GM21367 (cell line): ENCODE results near the gene POLG.

Source experiments
- ATAC-seq: cut with Tn5 transposase; IDR thresholded peaks from one replicate; pipeline ENCODE4 v1.9.1; 2021; ENCODE audit not compliant: unreplicated experiment

The POLG gene

DNA sequence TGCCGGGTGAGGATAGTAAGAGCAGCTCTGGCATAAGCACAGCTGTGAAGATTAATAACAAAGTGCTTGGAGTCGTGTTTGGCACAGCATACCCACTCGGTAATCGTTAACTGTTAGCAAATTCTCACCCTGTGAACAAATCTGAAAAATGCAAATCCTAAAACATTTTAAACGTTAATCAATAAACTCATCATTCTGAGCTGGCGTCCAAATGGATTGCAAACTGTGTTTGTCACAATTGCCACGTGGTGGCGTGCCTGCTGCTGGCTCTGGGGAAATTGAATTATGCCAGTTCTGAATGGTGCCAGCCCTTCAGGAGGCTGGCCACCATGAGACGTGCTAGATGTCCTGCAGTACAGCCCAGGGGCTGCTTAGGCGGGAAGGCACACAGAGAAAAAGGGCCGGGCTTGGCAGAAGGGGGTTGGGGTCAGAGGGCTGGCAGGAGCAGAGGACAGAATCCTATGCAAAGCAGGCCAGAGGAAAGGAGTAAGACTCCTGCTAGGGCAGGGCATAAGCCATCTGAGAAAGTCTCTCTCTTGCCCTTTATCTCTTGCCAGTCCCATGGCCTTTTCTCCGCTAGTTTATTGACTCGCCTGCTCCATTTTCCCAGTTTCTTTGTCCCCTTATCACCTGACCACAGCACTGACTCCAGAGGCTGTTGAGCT, 22.1 kb upstream of the POLG start:
- no peak for ATAC-seq

DNA sequence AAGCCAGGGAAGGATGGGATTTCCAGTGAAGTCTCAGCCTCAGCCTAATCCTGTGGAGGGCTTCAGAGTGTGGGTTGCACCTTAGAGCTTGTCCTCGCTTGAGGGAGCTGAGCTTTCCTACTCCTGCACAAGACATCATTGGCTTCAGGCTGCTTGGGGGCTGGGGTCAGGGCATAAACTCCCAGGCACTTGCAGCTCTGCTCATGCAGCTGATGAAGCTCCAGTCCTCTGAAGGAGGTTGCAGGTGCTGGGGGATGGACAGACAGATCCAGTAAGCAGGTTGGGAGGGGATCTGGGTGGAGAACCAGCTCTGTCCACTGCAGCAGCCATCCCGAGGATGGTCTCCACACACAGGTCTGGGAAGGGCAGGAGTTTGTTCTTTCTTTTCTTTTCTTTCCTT, 19.4 kb upstream of the POLG start:
- no peak for ATAC-seq

DNA sequence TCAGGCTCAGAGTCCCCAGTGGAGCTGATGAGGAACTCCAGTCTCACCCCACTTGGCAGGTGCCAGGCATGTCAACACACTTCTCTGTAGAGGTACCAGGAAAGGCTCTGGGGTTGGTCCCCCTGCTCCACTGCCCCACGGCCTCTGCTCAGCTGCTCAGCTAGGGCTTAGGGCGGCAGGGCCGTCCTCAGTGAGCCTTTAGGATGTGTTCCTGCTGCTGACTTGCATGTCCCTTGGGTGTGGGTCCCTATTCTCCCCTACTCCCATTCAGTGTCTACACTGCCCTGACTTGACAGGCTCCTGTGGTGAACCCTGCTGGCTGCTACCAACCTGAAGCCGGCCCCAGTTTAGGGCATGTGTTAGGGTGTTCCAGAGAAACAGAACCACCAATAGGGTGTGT, 17.9 kb upstream of the POLG start:
- no peak for ATAC-seq

DNA sequence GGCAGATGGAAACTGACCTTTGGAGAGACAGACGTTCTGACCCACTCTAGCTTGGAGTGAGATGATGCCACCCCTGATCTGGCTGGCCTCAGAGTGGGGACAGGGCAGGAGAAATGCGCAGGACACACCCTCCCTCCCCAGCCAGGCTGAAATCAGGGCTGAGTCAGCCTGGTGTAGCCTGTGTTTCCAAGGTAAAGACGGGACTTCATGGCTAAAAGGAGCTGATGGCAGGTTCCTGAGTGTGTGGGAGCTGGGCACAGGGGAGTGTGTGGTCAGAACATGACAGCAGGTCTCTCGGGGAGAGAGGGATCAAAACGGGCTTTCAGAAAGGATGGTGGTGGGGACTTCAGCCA, 14.6 kb upstream of the POLG start:
- ATAC-seq: no peak

DNA sequence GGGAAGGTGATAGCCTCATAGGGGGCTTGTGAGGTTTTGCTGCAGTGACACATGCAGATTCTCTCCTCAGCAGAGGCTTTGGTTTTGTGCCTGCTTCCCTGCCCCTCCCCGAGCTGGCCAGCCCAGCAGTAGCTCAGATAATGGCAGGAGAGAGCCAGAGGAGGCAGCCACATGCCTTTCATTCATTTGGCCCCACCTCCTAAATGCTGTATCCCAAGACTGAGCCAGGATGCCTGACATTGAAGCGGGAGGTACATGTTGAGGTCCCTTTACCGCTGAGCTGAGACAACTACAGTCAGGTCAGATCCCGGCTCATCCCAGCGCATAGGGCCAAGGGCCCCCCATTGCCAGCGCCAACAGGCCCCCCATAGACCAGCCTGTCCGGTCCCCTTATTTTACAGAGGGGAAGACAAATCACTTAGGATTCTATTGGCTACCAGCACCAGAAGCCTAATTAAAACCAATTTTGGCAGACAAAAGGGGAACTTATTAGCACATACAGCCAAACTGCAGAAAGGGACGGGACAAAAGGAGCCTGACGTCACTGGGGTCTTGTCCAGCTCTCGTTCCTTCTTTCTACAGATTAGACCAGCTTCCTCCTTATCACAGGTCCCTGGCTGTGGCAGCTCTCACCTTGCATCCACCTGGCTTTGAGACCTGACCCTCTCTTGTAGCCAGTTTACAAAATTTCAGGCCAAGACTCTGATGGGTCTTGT, 12.1 kb upstream of the POLG start:
- ATAC-seq: no peak

DNA sequence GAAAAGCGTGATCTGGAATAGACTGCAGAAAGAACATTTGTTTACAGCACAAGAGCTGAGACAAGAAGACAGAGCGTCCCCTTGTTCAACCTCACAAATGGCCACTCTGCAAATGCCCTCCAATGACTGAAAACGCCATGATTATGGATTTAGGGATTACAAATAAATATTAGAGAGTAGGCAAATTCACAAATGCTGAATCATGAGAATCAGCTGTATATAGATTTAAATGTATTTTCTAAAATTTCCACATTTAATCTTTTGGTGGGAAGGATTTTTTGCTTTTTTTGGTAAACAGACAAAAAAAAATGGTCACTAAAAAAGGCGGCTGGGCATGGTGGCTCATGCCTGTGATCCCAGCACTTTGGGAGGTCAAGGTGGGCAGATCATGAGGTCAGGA, 10.6 kb upstream of the POLG start:
- no peak for ATAC-seq

DNA sequence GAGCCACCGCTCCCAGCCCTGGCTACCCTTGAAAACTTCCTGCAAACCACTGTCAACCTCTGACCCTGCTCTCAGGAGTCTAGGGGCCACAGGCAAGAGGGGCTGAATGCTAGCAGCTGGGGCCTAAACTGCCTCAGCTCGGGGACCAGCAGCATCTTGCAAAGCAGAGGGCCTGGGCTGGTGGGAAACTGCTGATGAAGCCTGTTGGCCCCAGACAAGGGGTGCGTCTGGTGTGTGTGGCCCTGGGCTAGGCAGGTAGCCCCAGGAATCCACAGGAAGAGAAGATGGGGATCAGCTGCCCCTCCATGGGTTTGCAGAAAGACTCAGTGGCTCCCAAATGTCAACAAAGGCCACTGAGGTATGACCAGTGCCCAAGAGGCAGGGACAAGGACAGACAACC, 8.2 kb upstream of the POLG start:
- no peak for ATAC-seq

DNA sequence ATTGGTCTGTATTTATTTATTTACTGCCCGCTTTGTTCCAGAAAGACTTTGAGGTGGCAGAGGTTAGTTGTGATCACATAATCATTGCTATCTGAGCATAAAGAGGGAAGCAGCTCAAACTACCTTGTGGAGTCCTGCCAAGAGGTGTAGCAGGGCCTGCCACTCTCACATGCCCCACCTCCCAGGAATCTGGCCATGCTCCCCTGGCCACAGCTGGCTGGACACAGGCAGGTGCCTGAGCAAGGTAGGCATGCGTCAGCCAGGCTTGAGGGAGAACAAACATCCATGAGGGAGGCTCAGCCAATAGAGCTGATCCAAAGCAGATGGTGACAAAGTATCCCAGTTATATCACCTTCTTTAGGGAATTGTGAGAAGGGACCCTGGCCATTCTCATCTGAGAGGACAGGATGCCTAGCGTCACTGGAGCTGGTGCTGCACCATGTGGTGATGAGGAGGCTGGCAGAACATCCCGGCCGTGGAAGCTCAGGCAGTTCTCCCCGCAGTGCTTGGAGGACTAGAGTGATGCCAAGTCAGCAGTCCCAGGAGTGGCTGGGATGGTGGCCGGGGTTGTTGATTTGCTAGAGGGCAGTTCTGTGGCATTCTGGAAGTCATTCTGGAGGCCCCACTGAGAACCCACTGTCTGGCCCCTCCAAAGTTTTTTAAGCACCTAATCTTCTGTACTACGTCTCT, 6.8 kb upstream of the POLG start:
- no peak for ATAC-seq

DNA sequence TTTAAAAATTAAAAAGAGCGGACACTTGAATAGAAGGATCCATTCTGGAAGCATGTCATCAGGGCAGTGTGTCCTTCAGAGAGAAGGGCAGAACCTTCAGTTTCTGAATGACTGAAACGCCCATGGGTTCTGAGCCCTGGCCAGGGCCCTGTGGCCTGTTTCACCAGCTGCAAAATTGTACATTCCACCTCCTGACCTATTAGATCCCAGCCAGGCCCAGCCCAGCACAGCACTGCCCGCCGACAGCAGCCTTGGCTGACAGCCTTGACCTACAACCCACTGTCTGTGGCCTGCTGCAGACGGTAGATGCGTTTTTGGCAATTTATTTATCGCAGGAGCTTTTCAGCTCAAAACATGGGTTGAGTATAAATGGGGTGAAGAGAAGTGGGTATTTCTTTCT, 5.9 kb upstream of the POLG start:
- ATAC-seq: no peak

DNA sequence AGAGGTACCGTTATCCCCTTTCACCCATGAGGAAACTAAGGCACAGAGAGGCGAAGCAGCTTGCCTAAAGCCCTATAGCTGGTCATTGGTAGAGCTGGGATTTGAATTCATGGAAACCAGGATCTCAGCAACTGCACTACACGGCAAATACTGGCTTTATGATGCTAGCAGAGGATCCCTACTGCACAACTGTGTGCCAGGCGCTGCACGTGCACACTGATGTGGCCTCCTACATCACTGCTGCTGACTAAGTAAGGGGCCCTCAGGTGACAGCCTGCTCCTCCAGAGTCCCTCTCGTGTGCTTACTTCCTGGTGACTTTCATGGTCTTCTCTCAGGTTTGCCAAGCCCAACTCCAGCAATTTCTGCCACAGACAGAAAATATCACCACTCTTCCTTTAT, 3.4 kb upstream of the POLG start:
- ATAC-seq: no peak

DNA sequence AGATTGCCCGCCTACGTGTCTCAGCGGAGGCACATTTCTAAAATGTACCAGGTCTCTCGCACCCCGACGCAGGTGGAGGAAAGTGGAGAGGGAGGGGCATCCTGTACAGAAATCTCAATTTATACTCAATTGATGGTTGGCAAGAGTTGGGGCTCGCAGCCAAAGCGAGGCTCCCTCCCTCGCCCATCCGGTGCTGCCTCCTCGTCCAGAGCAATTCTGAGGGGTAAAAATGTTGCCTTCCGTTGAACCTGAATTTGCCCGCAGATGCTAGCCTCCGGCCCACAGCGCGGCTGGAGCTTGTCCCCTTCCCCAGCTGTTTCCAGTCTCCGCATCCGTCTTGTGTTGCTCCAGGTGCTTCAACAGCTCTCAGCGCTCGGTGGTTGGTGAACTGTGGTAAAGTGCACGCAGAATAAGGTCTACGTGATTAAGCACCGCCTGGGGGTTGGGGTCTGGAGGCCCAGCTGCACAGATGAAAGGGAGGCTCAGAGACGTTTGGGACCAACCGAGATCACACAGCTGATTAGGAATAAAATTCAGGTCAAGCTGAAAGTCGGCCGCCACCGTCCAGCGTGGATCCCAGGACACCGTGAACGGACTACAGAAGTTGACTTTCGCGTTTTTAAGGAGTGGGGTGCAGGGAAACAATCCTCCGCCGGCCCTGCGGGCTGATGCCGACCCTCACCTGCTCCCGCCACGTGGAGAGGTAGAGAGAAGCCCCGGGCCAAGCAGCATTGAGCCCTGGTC, 846 bp upstream of the POLG start:
- peak; percentile 21 for ATAC-seq

DNA sequence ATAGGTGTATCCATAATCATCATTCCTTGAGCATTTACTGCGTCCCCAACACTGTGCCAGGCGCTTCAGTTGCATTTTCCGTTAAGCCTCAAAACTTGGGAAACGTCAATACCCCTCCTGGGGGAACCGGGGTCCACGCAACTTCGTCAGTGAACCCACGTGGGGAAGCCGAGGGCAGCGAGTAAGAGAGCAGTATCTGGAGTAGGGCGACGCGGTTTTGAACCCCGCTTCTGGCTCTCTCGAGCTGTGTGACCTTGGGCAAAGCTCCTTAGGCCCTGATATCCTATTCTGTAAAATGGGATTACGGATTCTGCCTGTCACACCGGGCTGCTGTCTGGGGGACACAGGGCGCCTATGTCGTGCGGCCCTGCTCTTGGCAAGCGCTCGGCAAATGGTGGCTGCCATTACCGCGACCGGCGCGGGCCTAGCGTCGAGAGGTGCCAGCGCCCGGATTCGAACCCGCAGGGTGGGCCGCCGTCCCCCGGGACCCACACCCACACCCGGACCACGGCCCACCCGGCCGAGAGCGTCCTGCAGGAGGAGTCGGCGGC, 590 bp downstream of the POLG start:
- no peak for ATAC-seq

DNA sequence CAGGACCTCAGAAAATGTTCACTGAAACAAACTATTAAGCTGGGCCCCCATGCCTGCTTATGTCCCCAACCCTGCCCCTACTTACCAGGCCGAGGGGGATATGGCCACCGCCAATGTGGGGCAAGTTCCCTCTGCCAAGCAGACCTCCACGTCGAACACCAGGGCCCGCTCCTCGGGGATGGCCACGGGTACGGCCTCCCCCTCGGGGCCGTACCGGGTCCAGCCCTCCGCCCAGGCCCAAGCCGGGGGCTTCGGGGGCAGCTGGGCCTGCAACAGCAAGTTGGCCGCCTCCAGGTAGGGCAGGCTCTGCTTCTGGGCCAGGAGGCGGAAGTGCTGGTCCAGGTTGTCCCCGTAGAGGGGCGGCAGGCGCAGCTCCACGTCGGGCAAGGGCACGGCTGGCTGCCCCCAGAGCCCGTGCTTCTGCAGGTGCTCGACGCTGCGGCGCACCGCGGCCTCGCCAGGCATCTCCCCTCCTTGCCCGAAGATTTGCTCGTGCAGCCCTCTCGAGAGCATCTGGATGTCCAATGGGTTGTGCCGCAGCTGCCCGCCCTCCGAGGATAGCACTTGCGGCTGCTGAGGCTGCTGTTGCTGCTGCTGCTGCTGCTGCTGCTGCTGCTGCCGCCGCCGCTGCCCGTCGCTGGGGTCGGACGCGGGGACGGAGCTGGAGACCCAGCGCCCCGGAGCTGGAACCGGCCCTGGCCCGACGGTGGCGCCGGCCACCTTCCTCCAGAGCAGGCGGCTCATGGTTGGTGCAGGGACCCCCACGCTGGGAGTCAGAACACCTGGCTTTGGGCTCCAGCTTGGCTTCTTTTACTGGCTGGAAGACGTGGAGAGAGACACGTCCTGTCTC, 1.4 kb downstream of the POLG start:
- no peak for ATAC-seq

DNA sequence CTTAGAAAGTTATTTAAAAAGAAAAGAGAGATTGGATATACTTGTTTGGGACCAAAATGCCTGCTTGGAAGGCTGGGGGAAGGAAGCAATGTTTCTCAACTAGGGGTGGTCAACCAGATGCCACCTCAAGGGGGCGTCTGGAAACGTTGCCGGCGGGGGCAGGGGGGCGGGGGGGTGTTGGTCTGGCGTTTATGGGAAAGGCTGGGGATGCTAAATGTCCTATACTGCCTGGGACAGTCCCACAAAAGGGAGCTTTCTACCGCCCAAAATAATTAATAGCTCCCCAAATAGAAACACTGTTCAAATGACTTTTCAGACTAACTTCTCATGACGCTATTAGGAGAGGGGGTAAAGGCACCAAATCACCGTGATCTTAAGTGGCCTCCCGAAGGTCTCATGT, 2.2 kb downstream of the POLG start:
- no peak for ATAC-seq

DNA sequence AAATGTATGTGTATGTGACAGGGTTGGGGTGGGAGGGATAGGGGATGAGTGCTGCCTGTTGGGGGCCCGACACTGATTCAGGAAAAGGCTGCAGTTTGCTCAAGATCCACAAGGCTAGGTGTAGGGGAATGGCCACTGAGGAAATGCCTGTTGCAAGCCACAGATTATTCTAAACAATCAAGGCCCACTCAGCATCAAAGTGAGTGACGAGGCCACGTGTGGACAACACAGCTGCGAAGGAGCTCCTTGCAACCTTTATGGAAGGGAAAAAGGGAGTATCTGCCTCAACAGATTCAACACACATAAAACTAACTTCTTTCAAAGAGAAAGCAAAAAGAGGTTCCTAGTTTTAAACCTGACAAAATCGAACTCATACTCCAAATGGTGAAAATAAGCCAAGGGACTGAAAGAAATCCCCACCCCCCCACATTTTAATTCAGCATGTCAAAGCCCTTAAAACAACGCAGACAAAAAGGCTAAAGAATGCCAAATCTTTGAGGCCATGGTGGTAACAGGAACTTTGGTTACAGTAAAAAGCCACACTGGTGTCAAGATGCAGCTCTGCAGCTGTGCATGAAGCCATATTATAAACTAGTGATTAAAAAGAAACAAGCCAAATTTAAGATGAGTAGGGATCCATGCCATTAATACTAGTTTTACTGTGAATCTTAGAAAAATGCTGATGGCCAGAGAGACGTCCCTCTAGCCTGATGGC, 3.6 kb downstream of the POLG start:
- ATAC-seq: no peak

DNA sequence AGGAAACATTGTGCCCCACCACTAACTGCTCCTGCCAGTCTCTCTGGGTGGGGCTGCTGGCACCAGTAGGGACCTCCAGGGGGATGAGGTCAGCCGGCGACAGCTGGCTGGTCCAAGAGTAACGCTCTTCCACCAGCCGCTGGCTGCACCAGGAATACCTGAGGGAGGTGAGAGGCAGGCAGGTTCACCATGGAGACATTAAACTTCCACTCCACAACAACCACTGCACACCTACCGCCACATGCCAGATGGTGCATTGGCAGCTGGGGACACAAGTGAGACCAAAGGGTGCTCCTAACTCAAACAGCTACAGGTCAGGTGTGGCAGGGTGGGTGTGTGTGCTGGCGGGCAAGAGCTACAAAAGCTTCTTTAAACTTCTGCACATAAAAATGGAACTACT, 4.5 kb downstream of the POLG start:
- ATAC-seq: no peak

DNA sequence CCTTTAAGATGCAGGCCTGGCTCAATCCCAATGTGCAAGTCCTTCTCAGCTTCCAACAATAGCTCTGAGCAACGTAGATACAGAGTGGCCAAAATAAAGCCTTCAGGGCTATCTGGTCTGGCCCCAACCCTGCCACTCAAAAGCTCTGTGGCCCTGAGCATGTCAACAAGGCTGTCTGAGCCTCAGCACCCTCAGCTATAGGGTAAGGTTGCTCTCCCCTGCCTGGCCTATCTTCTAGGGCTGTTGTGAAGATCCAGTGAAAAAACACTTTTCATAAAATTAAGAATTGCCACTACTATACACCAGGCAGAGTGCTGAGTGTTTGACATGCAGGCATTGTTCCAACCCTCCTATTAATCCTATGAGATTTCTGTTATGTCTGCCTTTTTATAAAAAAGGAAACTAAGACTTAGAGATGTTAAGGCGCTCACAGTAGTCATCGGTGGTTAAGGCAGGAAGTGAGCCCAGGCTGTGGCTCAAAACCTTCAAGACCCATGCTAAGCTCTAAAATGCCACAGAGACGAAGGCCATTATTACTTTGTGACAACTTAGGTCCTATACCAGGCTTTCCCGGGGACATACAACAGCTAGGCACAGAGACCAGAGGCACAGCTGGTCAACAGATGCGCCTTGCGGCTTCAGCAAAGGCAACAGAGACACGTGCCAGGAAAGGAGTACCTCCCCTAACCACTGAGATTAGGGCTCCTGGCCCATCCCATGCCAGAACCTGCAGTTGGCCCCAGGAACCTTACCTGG, 5.1 kb downstream of the POLG start:
- ATAC-seq: no peak

DNA sequence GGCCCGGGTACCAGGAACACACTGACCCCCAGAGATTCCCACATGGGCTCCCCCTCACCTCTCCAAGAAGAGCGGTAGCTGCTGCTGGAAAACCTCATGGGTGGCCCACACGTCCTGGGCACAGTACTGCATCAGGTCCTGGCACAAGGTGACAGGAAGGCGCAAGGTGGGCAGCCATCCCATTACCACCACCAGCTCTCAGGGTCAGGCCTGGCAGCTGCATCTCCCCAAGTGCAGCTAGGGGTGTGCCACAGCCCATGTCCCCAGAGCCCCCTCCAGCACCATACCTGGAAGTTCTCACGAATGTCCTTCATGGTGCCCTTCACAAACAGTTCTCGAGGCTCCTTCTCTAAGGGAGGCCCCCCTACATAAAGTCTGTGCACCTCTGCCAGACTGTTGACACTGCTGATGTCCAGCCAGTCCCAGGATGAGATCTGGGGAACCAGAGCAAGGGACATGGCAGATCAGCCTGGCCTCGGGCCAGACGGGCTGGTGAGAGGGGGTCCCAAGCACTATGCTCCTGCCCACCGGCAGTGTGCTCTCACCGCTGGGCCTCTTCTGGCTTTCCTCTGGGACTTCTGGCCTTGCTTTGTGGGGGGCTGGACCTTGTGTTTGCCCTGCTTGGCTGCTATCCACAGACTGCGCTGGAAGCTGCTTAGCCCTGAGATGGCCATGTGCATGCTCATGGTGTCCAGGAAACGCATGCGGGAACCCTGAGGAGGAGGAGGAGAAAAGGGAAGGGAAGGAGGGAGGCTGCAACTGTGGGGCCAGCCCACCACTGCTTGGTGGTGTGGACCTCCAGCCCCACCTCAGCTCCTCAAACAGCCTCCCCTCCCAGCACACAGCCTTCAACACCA, 6.0 kb downstream of the POLG start:
- no peak for ATAC-seq
